Measurements from ENCODE around the gene NAA25. TPM values are rescaled to one million over a fixed set of nuclear protein-coding genes. Genes with fewer than 3 reads are reported as not detected.
"Not testable (repeated sequence)": the region's sequence is repeated elsewhere in the genome, so short reads cannot be mapped to it uniquely, and the experiment has no call there.

NAA25 gene
- total RNA-seq, 4 donors from 2014 or later, result 13.9 to 30.8 (median 23.0) TPM

DNA sequence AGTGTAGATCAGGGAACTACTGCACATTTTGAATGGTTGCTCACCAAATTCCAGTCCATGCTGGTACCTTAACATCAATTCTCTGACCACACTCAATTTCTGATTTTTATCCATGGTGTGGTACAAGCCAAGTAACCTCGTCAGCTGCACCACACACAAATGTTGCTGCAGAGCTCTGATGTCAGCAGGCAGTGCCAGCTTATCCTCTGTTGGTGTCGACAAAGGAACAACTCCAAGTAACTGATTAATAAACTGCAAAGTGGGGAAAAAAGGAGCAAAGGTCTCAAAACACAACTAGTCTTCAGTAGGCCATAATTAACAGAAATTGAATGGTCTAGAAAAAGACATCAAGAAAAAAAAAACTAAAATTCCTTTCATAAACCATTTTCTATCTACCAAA, 47.4 kb downstream of the NAA25 start:
- WGBS, 2 donors, result 90 to 92% methylated on average over 2 of the region's 2 CpGs
- TF ChIP-seq CTCF (IDR thresholded peaks at IDR 0.05), result no peak
- TF ChIP-seq POLR2A (IDR thresholded peaks at IDR 0.05), result no peak
- DNase-seq (ENCODE audit: low spot score in 2 of 2), result no peak
- no peak overlapping the region for H3K4me3 ChIP-seq (ENCODE audit: low read depth, poor library complexity, severe bottlenecking)
- intact Hi-C loops (cut with DNase I; ENCODE audit: low total_unique reads), result no loop called here

DNA sequence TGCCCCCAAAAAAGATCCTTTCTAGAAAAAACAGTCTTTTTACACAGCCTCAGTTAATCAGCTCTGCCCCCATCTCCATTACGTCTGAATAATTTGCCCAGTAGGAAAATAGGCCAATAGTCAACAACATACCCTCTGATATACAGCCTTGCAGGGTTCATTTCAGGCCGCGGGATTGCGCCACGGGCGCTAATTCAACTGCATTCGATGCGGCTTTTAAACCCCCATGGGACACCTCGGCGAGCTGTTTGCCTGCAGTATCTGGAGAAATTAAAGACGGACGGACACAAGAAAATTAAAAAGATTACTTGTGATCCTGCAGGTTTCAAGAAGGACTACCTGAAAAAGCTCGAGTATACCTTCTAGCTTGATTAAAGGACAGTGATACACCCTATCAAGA, 59.2 kb downstream of the NAA25 start:
- WGBS, 2 donors, result 92 to 93% methylated on average over 13 of the region's 13 CpGs
- H3K4me3 ChIP-seq (ENCODE audit: low read depth, poor library complexity, severe bottlenecking), result no peak overlapping the region
- TF ChIP-seq CTCF (IDR thresholded peaks at IDR 0.05) (no peak), POLR2A (IDR thresholded peaks at IDR 0.05) (no peak)
- intact Hi-C loops (cut with DNase I; ENCODE audit: low total_unique reads), result no loop called here
- DNase-seq (ENCODE audit: low spot score in 2 of 2), result no peak

- no peak overlapping the region for H3K4me3 ChIP-seq (ENCODE audit: low read depth, poor library complexity, severe bottlenecking)
- DNase-seq (ENCODE audit: low spot score in 2 of 2), result no peak
- intact Hi-C loops (cut with DNase I; ENCODE audit: low total_unique reads), result no loop called here
- WGBS, 2 donors, result 84 to 86% methylated on average over 4 of the region's 4 CpGs
- TF ChIP-seq POLR2A (IDR thresholded peaks at IDR 0.05), result no peak
- no peak for TF ChIP-seq CTCF (IDR thresholded peaks at IDR 0.05)
Observed at GRCh38 chr12:112046003-112046402, 62.6 kb downstream of the NAA25 start.

DNA sequence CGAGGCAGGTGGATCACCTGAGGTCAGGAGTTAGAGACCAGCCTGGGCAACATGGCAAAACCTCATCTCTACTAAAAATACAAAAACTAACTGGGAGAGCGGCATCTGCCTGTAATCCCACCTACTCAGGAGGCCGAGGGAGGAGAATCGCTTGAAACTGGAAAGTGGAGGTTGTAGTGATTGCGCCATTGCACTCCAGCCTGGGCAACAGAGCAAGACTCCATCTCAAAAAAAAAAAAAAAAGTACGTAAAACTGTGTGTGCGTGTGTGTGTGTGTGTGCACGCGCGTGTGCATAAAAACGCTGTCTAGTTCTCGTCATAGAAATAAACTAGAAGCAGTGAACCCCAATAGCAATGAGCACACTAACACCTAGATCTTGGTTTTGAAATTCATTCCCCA, 72.0 kb downstream of the NAA25 start:
- DNase-seq (ENCODE audit: low spot score in 2 of 2); H3K4me3 ChIP-seq (ENCODE audit: low read depth, poor library complexity, severe bottlenecking): not testable (repeated sequence)
- intact Hi-C loops (cut with DNase I; ENCODE audit: low total_unique reads), result loop anchor here (2.0 kb wide), 1 partner anchor 42 kb away; no protein-coding TSS in a partner anchor
- 93 to 97% methylated on average over 12 of the region's 12 CpGs for WGBS, 2 donors

GRCh38 chr12:112035219-112035785, 73.3 kb downstream of the NAA25 start:
- DNase-seq (ENCODE audit: low spot score in 2 of 2), result no peak
- TF ChIP-seq POLR2A (IDR thresholded peaks at IDR 0.05) (no peak), CTCF (IDR thresholded peaks at IDR 0.05) (no peak)
- H3K4me3 ChIP-seq (ENCODE audit: low read depth, poor library complexity, severe bottlenecking), result no peak overlapping the region
- intact Hi-C loops (cut with DNase I; ENCODE audit: low total_unique reads), result no loop called here
- WGBS, 2 donors, result 87 to 88% methylated on average over 4 of the region's 4 CpGs

DNA sequence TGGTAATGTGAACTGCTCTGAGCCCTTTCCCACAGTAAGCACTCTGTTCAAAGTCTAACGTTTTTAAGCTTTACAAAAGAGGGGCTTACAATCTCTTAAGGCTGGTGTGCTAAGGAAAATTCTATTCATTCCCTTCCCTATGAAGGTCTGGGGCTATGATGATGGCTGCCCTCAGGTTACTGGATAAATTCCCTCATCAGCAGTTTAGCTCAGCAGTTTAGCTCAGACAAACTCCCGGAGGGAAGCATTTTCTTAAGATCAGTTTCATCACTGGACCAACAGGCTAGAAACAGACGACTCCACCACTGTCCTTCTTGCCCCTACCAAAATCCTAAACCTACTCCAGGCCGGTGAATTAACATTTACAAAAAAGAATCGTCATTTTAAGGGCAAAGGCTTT, 76.3 kb downstream of the NAA25 start:
- WGBS, 2 donors, result 89 to 91% methylated on average over 5 of the region's 5 CpGs
- no peak overlapping the region for H3K4me3 ChIP-seq (ENCODE audit: low read depth, poor library complexity, severe bottlenecking)
- DNase-seq (ENCODE audit: low spot score in 2 of 2), result no peak
- no peak for TF ChIP-seq CTCF (IDR thresholded peaks at IDR 0.05)
- intact Hi-C loops (cut with DNase I; ENCODE audit: low total_unique reads), result no loop called here

Data from lower leg skin (tissue), 4 donors.